Measurements from ENCODE around the gene AURKAIP1.
A peak's percentile ranks its signal among the peaks of the same experiment; 100 is the strongest.

The AURKAIP1 gene

GRCh38 chr1:1343811-1344421, 31.1 kb downstream of the AURKAIP1 start:
- Histone ChIP-seq H3K36me3 (peaks cover 38% of the 10 kb centered on the region), H3K27ac (peak overlapping the region; percentile 42; the same call in 1 of the 2 replicates), H3K4me3 (ENCODE audit: low read depth, low read length) (no peak overlapping the region), H3K27me3 (ENCODE audit: insufficient read depth, low read depth, severe bottlenecking) (no peaks in the 10 kb centered on the region), H3K9me3 (ENCODE audit: severe bottlenecking) (no peaks in the 10 kb centered on the region)
- TF ChIP-seq, protein P1, sequence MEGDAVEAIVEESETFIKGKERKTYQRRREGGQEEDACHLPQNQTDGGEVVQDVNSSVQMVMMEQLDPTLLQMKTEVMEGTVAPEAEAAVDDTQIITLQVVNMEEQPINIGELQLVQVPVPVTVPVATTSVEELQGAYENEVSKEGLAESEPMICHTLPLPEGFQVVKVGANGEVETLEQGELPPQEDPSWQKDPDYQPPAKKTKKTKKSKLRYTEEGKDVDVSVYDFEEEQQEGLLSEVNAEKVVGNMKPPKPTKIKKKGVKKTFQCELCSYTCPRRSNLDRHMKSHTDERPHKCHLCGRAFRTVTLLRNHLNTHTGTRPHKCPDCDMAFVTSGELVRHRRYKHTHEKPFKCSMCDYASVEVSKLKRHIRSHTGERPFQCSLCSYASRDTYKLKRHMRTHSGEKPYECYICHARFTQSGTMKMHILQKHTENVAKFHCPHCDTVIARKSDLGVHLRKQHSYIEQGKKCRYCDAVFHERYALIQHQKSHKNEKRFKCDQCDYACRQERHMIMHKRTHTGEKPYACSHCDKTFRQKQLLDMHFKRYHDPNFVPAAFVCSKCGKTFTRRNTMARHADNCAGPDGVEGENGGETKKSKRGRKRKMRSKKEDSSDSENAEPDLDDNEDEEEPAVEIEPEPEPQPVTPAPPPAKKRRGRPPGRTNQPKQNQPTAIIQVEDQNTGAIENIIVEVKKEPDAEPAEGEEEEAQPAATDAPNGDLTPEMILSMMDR (IDR thresholded peaks at IDR 0.05; ENCODE audit: low read depth, low read length) = no peak
- no peak for DNase-seq

DNA sequence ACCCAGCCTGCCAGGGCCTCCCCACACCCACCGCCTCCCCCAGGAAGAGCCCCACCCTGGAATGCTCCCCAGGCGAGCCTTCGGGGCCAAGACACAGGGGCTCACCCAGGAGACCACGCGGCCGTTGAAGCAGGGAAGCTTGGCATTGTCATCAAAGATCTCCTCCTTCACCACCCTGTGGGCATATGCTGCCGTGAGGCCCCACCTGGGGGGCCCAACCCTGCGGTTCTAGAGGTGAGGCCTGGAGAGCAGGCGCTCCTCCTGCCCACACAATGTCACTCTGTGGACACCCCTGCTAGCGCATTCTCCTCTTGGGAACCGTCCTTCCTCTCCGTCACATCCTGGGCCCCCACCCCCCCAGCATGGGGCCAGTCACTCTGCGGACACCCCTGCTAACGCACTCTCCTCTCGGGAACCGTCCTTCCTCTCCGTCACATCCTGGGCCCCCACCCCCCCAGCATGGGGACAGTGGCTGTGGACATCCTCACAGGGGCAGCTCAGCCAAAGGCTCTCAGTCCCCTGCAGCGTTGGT, 32.4 kb downstream of the AURKAIP1 start:
- TF ChIP-seq, protein P1 (IDR thresholded peaks at IDR 0.05; ENCODE audit: low read depth, low read length) = no peak
- peaks cover 43% of the 10 kb centered on the region for H3K36me3 ChIP-seq
- H3K9me3 ChIP-seq (ENCODE audit: severe bottlenecking) = no peaks in the 10 kb centered on the region
- H3K4me3 ChIP-seq (ENCODE audit: low read depth, low read length) = no peak overlapping the region
- H3K27me3 ChIP-seq (ENCODE audit: insufficient read depth, low read depth, severe bottlenecking) = no peaks in the 10 kb centered on the region
- DNase-seq = no peak
- H3K27ac ChIP-seq = no peak overlapping the region

DNA sequence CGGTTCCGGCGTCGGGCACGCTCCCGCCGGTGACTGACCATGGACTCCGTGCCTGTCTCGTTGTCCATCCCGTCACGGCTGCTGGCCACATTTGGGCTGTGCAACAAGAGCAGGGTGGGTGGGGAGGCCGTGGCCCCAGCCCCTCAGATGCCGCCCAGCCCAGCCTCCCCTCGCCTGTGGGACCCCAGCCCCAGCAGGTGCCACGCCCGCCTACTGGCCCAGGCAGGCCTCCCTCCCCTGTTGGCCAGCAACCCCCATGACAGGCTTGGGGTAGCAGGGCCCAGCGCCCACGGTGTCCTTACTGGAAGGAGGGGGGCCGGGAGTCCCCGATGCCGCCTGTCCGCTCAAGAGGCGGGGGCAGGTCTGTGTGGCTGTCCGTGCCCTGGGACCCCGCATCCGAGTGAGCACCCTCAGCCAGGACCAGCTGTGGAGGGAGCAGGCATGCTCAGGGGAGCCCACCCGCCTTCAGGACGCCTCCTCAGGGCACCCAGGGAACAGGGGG, 32.9 kb downstream of the AURKAIP1 start:
- H3K27ac ChIP-seq = no peak overlapping the region
- no peak for DNase-seq
- peaks cover 43% of the 10 kb centered on the region for H3K36me3 ChIP-seq
- TF ChIP-seq, protein P1 (IDR thresholded peaks at IDR 0.05; ENCODE audit: low read depth, low read length) = no peak
- no peaks in the 10 kb centered on the region for H3K9me3 ChIP-seq (ENCODE audit: severe bottlenecking)
- no peak overlapping the region for H3K4me3 ChIP-seq (ENCODE audit: low read depth, low read length)
- H3K27me3 ChIP-seq (ENCODE audit: insufficient read depth, low read depth, severe bottlenecking) = no peaks in the 10 kb centered on the region

- no peak overlapping the region for H3K27ac ChIP-seq
- H3K9me3 ChIP-seq (ENCODE audit: severe bottlenecking) = no peaks in the 10 kb centered on the region
- no peak overlapping the region for H3K4me3 ChIP-seq (ENCODE audit: low read depth, low read length)
- TF ChIP-seq, protein P1 (IDR thresholded peaks at IDR 0.05; ENCODE audit: low read depth, low read length) = no peak
- no peak for DNase-seq
- no peaks in the 10 kb centered on the region for H3K27me3 ChIP-seq (ENCODE audit: insufficient read depth, low read depth, severe bottlenecking)
- H3K36me3 ChIP-seq = peaks cover 42% of the 10 kb centered on the region
Observed at GRCh38 chr1:1341549-1342021, 33.4 kb downstream of the AURKAIP1 start.

DNA sequence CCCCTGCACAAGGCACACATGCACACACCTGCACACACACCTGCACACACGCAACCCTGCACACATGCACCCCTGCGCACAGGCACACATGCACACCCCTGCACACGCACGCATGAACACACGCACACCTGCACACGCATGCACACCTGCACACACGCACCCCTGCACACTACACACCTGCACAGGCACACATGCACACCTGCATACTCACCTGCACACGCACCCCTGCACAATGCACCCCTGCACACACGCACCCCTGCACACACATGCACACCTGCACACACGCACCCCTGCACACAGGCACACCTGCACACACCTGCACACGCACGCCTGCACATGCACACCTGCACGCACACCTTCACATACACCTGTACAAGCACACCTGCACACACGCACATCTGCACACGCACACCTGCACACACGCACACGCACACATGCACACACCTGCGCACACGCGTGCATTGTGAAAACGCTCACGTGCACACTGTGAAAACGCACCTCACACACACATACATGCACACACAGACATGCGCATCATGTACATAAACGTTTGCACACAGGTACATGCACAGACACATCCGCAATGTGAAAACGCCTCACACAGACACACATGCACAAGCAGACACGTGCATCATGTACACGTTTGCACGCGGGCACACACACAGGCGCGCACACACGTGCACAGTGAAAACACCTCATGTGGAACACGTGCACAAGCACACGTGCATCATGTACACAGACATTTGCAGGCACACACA, 34.0 kb downstream of the AURKAIP1 start:
- no peak overlapping the region for H3K4me3 ChIP-seq (ENCODE audit: low read depth, low read length)
- no peak for DNase-seq
- no peak overlapping the region for H3K27ac ChIP-seq
- TF ChIP-seq, protein P1 (IDR thresholded peaks at IDR 0.05; ENCODE audit: low read depth, low read length) = no peak
- H3K27me3 ChIP-seq (ENCODE audit: insufficient read depth, low read depth, severe bottlenecking) = no peaks in the 10 kb centered on the region
- peaks cover 42% of the 10 kb centered on the region for H3K36me3 ChIP-seq
- H3K9me3 ChIP-seq (ENCODE audit: severe bottlenecking) = no peaks in the 10 kb centered on the region

All from WERI-Rb-1 (cell line).